ENCODE measurements around the gene MSANTD3. TPM values are rescaled to one million over a fixed set of nuclear protein-coding genes. Genes with fewer than 3 reads are reported as not detected.

MSANTD3 gene
- total RNA-seq, 1 experiment from 2014 or later, result 73.1 TPM

GRCh38 chr9:100474082-100474923 is 47.4 kb downstream of the MSANTD3 start:
- peak overlapping the region; percentile 56; the same call in 1 of the 2 replicates for H3K4me3 ChIP-seq
- H3K9me3 ChIP-seq, result no peaks in the 10 kb centered on the region
- no peaks in the 10 kb centered on the region for H3K27me3 ChIP-seq
- no peak for DNase-seq
- H3K36me3 ChIP-seq, result no peaks in the 10 kb centered on the region

GRCh38 chr9:100474924-100475276 is 48.0 kb downstream of the MSANTD3 start:
- DNase-seq, result no peak
- Histone ChIP-seq H3K4me3 (no peak overlapping the region), H3K27me3 (no peaks in the 10 kb centered on the region)

GRCh38 chr9:100477241-100477640 is 50.3 kb downstream of the MSANTD3 start:
- no peak overlapping the region for H3K4me3 ChIP-seq
- no peaks in the 10 kb centered on the region; the same call in 1 of the 2 replicates for H3K9me3 ChIP-seq
- H3K27me3 ChIP-seq, result no peaks in the 10 kb centered on the region
- H3K36me3 ChIP-seq, result no peaks in the 10 kb centered on the region
- DNase-seq, result no peak

More at GRCh38 chr9:100474924-100475276, 48.0 kb downstream of the MSANTD3 start:
- Histone ChIP-seq H3K9me3 (no peaks in the 10 kb centered on the region), H3K36me3 (no peaks in the 10 kb centered on the region)

GRCh38 chr9:100478192-100478591 is 51.2 kb downstream of the MSANTD3 start:
- Histone ChIP-seq H3K9me3 (no peaks in the 10 kb centered on the region; the same call in 1 of the 2 replicates), H3K27me3 (no peaks in the 10 kb centered on the region), H3K36me3 (no peaks in the 10 kb centered on the region), H3K4me3 (no peak overlapping the region)
- no peak for DNase-seq

GRCh38 chr9:100479820-100480219 is 52.9 kb downstream of the MSANTD3 start:
- Histone ChIP-seq H3K4me3 (no peak overlapping the region), H3K9me3 (no peaks in the 10 kb centered on the region; the same call in 1 of the 2 replicates), H3K36me3 (no peaks in the 10 kb centered on the region), H3K27me3 (no peaks in the 10 kb centered on the region)
- no peak for DNase-seq

- Histone ChIP-seq H3K36me3 (no peaks in the 10 kb centered on the region), H3K4me3 (no peak overlapping the region), H3K9me3 (no peaks in the 10 kb centered on the region; the same call in 1 of the 2 replicates), H3K27me3 (no peaks in the 10 kb centered on the region)
- DNase-seq, result no peak
These were observed 58.3 kb downstream of the MSANTD3 start for GRCh38 chr9:100485196-100485595.

GRCh38 chr9:100486479-100487176 is 59.7 kb downstream of the MSANTD3 start:
- no peaks in the 10 kb centered on the region for H3K27me3 ChIP-seq
- no peak overlapping the region for H3K4me3 ChIP-seq
- no peaks in the 10 kb centered on the region for H3K9me3 ChIP-seq
- H3K36me3 ChIP-seq, result no peaks in the 10 kb centered on the region
- DNase-seq, result no peak

- Histone ChIP-seq H3K9me3 (no peaks in the 10 kb centered on the region), H3K4me3 (no peak overlapping the region), H3K36me3 (no peaks in the 10 kb centered on the region), H3K27me3 (no peaks in the 10 kb centered on the region)
- no peak for DNase-seq
These were observed 61.2 kb downstream of the MSANTD3 start for GRCh38 chr9:100488177-100488576.

GRCh38 chr9:100489836-100490235 is 62.9 kb downstream of the MSANTD3 start:
- DNase-seq, result no peak
- Histone ChIP-seq H3K36me3 (no peaks in the 10 kb centered on the region), H3K27me3 (no peaks in the 10 kb centered on the region), H3K9me3 (no peaks in the 10 kb centered on the region), H3K4me3 (no peak overlapping the region)

GRCh38 chr9:100492952-100493351 is 66.0 kb downstream of the MSANTD3 start:
- Histone ChIP-seq H3K9me3 (no peaks in the 10 kb centered on the region), H3K27me3 (no peaks in the 10 kb centered on the region), H3K36me3 (no peaks in the 10 kb centered on the region), H3K4me3 (no peak overlapping the region)
- peak; percentile 9 for DNase-seq

GRCh38 chr9:100498592-100498991 is 71.6 kb downstream of the MSANTD3 start:
- H3K9me3 ChIP-seq, result no peaks in the 10 kb centered on the region
- DNase-seq, result no peak

GRCh38 chr9:100499460-100499859 is 72.5 kb downstream of the MSANTD3 start:
- H3K27me3 ChIP-seq, result no peaks in the 10 kb centered on the region
- H3K36me3 ChIP-seq, result no peaks in the 10 kb centered on the region
- H3K9me3 ChIP-seq, result no peaks in the 10 kb centered on the region
- no peak for DNase-seq
- H3K4me3 ChIP-seq, result no peak overlapping the region

More at GRCh38 chr9:100498592-100498991, 71.6 kb downstream of the MSANTD3 start:
- Histone ChIP-seq H3K27me3 (no peaks in the 10 kb centered on the region), H3K36me3 (no peaks in the 10 kb centered on the region), H3K4me3 (no peak overlapping the region)

GRCh38 chr9:100499866-100500265 is 72.9 kb downstream of the MSANTD3 start:
- Histone ChIP-seq H3K4me3 (no peak overlapping the region), H3K9me3 (no peaks in the 10 kb centered on the region), H3K27me3 (no peaks in the 10 kb centered on the region), H3K36me3 (no peaks in the 10 kb centered on the region)
- no peak for DNase-seq

Other genes starting within 250 kb of the MSANTD3 start
- gene TEX10, start 74.2 kb upstream of the MSANTD3 start, total RNA-seq (2014; rRNA removed; shearing (Covaris generic); ENCODE audit: low replicate concordance), result 56.2 and 79.4 TPM in 2 replicates
- gene TMEFF1, start 46.0 kb downstream of the MSANTD3 start, total RNA-seq (2014; rRNA removed; shearing (Covaris generic); ENCODE audit: low replicate concordance), result 8.8 TPM in 1 of 2 replicates, not detected in the other
- gene CAVIN4, start 150.9 kb downstream of the MSANTD3 start, total RNA-seq (2014; rRNA removed; shearing (Covaris generic); ENCODE audit: low replicate concordance), result 0.69 and 0.82 TPM in 2 replicates

Measured in MG63 (cell line).